Activated CD4-positive, CD25-positive, alpha-beta regulatory T cell (primary cell): ENCODE measurements around the gene TIMD4.
"Not testable (repeated sequence)": the region's sequence is repeated elsewhere in the genome, so short reads cannot be mapped to it uniquely, and the experiment has no call there.

Source experiments
- DNase-seq, 4 experiments: peaks; one replicate each; lab custom pipeline; 2025; lab: John Stamatoyannopoulos, UW

The TIMD4 gene

GRCh38 chr5:156963125-156963524, at the start of gene TIMD4:
TIMD4 (minus strand) TSS chr5:156963226; CDS start chr5:156963198, 28 bp downstream.
- DNase-seq, result no peak

- no peak for DNase-seq
Observed at GRCh38 chr5:157006262-157006661, 43.2 kb upstream of the TIMD4 start.

- DNase-seq, result no peak
Observed at GRCh38 chr5:157004893-157005551, 42.0 kb upstream of the TIMD4 start.

GRCh38 chr5:156991714-156992113, 28.7 kb upstream of the TIMD4 start:
- no peak for DNase-seq

GRCh38 chr5:156984064-156984463, 21.0 kb upstream of the TIMD4 start:
- no peak for DNase-seq

- no peak for DNase-seq
Observed at GRCh38 chr5:156981481-156981880, 18.5 kb upstream of the TIMD4 start.

GRCh38 chr5:156974328-156974727, 11.3 kb upstream of the TIMD4 start:
- no peak for DNase-seq

GRCh38 chr5:156971848-156972525, 9.0 kb upstream of the TIMD4 start:
- DNase-seq, result no peak

DNA sequence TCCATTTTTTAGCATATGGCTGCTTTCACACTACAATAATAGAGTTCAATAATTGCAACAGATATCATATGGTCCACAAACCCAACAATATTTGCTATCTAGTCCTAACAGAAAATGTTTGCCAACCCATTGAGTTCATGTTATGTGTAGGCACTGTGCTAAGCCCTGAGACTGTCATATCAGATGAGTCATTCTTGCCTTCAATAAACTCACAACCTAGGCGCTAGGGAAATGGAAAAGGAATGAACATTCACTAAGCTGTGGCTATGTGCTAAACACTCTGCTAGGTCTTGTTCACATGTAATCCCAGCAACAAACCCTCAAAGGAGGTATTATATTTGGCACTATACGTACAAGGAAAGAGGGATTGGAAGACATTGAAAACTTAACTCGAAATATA, 8.4 kb upstream of the TIMD4 start:
- no peak for DNase-seq

DNA sequence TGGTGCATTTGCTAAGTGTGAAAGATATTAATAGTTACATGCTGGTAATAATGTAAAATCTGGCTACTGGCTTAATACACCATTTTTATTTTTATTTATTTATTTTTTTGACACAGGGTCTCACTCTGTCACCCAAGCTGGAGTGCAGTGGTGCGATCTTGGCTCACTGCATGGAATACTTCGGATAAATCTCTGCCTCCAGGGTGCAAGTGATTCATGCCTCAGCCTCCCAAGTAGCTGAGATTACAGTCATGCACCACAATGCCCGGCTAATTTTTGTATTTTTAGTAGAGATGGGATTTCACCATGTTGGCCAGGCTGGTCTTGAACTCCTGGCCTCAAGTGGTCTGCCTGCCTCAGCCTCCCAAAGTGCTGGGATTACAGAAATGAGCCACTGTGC, 4.4 kb upstream of the TIMD4 start:
- DNase-seq, result not testable (repeated sequence)

- DNase-seq, result no peak
Observed at GRCh38 chr5:156956321-156956720, 6.7 kb downstream of the TIMD4 start.

GRCh38 chr5:156951359-156951758, 11.7 kb downstream of the TIMD4 start:
- DNase-seq, result no peak

- DNase-seq, result no peak
Observed at GRCh38 chr5:156950716-156951115, 12.3 kb downstream of the TIMD4 start.

- no peak for DNase-seq
Observed at GRCh38 chr5:156949424-156949823, 13.6 kb downstream of the TIMD4 start.

DNA sequence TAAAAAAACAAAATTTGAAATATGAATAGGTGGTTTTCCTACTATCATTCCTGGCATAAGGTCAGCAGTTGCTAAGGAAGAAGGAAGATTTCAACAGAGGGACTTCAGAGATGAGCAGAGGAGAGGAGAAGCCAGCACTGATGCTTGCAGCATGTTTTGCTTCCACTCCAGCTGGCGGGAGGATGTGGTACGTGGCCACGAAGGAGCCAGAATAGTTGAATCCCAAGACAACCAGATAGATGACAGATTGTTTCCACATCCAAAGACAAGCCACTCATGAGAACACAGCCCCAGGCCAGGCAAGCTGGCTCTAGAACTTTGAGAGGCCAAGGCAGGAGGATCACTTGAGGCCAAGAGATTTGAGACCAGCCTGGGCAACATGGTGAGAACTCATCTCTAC, 15.1 kb downstream of the TIMD4 start:
- no peak for DNase-seq

DNA sequence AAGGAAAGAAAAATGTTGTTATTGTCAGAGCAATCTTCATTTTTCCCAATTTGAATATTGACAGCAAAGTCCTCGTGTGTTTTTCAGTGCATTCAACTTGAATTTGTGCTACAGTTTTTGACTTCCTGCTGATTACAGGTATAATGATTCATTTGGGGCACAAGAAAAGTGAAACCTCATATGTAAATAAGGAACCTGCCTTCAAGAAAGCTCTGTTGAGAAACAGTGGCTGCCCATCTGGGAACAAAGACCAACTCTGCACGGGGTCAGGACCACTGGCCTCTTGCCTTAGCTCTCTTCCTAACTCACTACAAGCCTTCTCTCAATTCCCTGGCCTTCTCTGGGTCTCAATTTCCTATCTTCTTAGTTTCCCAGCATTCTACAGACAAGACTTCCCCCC, 21.0 kb downstream of the TIMD4 start:
- no peak for DNase-seq

DNA sequence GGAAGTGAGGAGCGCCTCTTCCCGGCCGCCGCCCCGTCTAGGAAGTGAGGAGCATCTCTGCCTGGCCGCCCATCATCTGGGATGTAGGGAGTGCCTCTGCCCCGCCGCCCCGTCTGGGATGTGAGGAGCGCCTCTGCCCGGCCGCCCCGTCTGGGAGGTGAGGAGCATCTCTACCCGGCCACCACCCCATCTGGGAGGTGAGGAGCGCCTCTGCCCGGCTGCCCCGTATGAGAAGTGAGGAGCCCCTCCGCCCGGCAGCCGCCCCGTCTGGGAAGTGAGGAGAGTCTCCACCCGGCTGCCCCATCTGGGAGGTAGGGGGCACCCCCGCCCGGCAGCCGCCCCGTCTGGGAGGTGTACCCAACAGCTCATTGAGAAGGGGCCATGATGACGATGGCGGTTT, 22.6 kb downstream of the TIMD4 start:
- not testable (repeated sequence) for DNase-seq

DNA sequence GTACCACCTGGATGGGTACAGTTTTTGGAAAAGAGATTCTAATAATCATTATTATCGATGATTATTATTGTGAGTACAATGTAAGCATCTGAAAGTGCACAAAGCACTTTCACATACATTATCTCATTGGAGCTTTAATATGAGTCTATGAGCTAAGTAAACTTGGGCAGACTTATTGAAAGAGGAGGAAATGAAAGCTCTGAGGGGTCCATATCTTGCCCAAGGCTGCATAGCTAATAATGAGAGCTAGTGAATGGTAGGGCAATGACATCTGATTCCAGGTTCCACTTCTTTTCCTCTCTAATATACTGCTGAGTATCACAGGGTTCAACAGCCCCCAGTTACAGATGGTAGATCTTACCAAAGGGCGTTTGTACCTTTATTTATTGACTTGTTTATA, 26.1 kb downstream of the TIMD4 start:
- no peak for DNase-seq

DNA sequence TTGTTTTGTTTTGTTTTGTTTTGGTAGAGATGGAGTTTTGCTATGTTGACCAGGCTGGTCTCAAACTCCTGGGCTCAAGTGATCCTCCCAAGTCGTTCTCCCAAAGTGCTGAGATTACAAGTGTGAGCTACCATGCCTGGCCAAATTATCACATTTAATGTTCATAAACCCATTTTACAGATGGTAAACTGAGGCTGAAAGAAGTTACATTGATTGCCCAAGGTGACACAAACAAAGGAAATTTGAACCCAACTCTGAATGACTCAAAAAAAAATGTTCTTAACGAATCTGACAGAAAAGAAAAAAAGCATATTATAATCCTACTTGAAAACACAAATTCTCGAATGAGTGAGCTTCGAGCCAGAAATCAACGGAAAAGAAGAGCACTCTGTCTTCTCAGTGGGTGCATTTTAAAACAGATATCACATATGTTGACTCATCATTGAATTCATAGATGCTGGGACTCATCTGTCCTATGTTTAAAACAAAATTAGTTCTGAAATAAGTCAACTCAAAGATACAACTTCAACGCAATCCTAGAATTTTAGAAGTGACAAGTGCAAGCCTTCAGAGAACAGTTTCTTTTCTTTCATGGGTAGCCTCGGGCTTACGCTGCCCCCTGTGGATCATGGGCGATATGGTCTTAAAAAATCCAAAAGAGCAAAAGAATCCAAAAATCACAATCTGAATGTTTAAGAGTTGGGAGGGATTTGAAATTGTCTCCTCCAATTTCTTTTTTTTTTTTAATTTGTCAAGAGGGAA, 28.4 kb downstream of the TIMD4 start:
- DNase-seq, result peak; percentile 4 to 31 (median 12)

DNA sequence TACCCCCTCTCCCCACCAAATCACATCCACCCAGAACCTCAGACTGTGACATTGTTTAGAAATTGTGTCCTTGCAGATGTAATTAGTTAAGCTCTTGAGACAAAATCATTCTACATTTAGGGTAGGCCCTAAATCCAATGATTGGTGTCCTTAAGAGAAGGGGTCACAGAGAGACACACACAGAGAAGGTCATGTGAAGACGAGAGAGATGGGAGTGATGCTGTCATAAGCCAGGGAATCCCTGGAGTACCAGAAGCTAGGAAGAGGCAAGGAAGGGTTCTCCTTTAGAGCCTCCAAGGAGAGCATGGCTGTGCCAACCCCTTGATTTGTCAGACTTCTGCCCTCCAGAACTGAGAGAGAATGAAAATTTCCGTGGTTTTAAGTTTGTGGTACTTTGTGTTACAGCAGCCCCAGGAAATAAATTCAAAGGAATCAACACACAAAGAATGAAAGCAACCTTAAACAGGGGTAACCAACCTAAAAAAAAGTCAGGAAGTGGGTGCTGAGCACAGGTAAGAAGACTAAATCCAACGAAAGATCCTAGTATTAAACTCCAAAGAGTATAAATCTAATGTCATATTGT, 33.6 kb downstream of the TIMD4 start:
- DNase-seq, result no peak

DNA sequence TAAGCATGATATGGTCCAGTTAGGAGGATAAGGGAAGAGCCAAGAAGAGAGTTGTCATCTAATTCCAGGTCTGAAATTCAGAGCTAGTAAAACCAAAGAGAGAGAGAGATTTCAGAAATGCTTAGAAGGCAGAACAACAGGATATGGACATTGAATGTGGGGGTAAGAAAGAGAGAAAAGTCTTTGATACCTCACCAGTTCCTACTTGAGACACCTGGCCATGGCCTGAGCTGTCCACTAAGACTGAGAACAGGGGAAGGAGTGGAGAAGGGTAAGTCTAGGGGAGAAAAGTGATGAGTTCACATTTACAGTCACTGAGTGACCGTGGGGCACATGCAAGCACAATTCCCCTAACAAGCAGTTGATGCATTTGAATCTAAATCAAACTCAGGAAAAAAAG, 35.5 kb downstream of the TIMD4 start:
- no peak for DNase-seq

GRCh38 chr5:156925767-156926166, 37.3 kb downstream of the TIMD4 start:
- DNase-seq, result not testable (repeated sequence)
